ENCODE data around the gene STK35. TPM values are rescaled to one million over a fixed set of nuclear protein-coding genes. Genes with fewer than 3 reads are reported as not detected.
A peak's percentile ranks its signal among the peaks of the same experiment; 100 is the strongest.

Gene STK35
- total and polyA plus RNA-seq, 4 experiments from 2014 or later: 5.9 to 19.3 (median 12.5) TPM

GRCh38 chr20:2104236-2104635 lies 2.6 kb downstream of the STK35 start:
- POLR2A ChIA-PET (ENCODE audit: partially characterized antibody): interaction anchor here (2.3 to 3.9 kb wide), 3 partner anchors 9 to 16 kb away, joined by 9 to 27 read pairs (median 19); no protein-coding TSS in a partner anchor
- Histone ChIP-seq H3K4me1 (ENCODE audit: insufficient read depth, low read length) (peaks cover 67% of the 10 kb centered on the region), H3K27ac (ENCODE audit: low read depth, low read length) (no peak overlapping the region), H3K27me3 (ENCODE audit: insufficient read depth, low read length) (no peaks in the 10 kb centered on the region), H3K36me3 (ENCODE audit: insufficient read depth, low read length) (peaks cover 4% of the 10 kb centered on the region), H3K4me3 (ENCODE audit: low read length in 2 of 2) (peak overlapping the region; percentile 91 to 98), H3K9me3 (ENCODE audit: control insufficient read depth in 1 of 2, low read length in 2 of 2) (no peaks in the 10 kb centered on the region)
- Mint-ChIP-seq H3K27ac (peak overlapping the region in 6 of 7 donors; percentile 35 to 100 (median 92)), H3K4me1 (peaks cover 47 to 81% (median 61%) of the 10 kb centered on the region in 4 donors), H3K27me3 (peaks cover 0 to 2% of the 10 kb centered on the region in 2 donors), H3K36me3 (peaks cover 13 to 39% of the 10 kb centered on the region in 2 donors), H3K4me3 (peak overlapping the region; percentile 91 to 97 (median 94)), H3K9me3 (no peaks in the 10 kb centered on the region)
- no peak for DNase-seq
- intact Hi-C loops (cut with micrococcal nuclease): loop anchor here (5.0 kb wide), 1 partner anchor 137 kb away; no protein-coding TSS in a partner anchor
- CTCF ChIA-PET (ENCODE audit: partially characterized antibody): interaction anchor here (0.9 to 1.9 kb wide), 3 partner anchors 15 to 97 kb away, joined by 3 to 5 read pairs (median 5); no protein-coding TSS in a partner anchor

GRCh38 chr20:2108498-2108897 lies 6.9 kb downstream of the STK35 start:
- POLR2A ChIA-PET (ENCODE audit: partially characterized antibody): interaction anchor here (0.6 kb wide), 1 partner anchor 110 kb away, joined by 5 read pairs; no protein-coding TSS in a partner anchor
- H3K27ac ChIP-seq (ENCODE audit: low read depth, low read length): no peak overlapping the region

GRCh38 chr20:2108987-2109386 lies 7.4 kb downstream of the STK35 start:
- DNase-seq: no peak
- H3K9me3 Mint-ChIP-seq: no peaks in the 10 kb centered on the region
- H3K27ac Mint-ChIP-seq: peak overlapping the region in 4 of 7 donors; percentile 10 to 54 (median 37)
- no peaks in the 10 kb centered on the region for H3K9me3 ChIP-seq (ENCODE audit: control insufficient read depth in 1 of 2, low read length in 2 of 2)
- no peak overlapping the region for H3K4me3 ChIP-seq (ENCODE audit: low read length in 2 of 2)
- peaks cover 77 to 99% (median 91%) of the 10 kb centered on the region in 4 donors for H3K4me1 Mint-ChIP-seq
- H3K27me3 ChIP-seq (ENCODE audit: insufficient read depth, low read length): no peaks in the 10 kb centered on the region
- CTCF ChIA-PET (ENCODE audit: partially characterized antibody): interaction anchor here (1.6 to 1.7 kb wide), 2 partner anchors 20 to 332 kb away, joined by 3 read pairs; no protein-coding TSS in a partner anchor
- H3K36me3 ChIP-seq (ENCODE audit: insufficient read depth, low read length): peaks cover 6% of the 10 kb centered on the region
- peaks cover 95% of the 10 kb centered on the region for H3K4me1 ChIP-seq (ENCODE audit: insufficient read depth, low read length)
- H3K4me3 Mint-ChIP-seq: peak overlapping the region in 5 of 8 donors; percentile 16 to 80 (median 66)
- no peak overlapping the region for H3K27ac ChIP-seq (ENCODE audit: low read depth, low read length)
- intact Hi-C loops (cut with micrococcal nuclease): no loop called here
- peaks cover 13 to 44% of the 10 kb centered on the region in 2 donors for H3K36me3 Mint-ChIP-seq
- POLR2A ChIA-PET (ENCODE audit: partially characterized antibody): interaction anchor here (0.6 to 1.0 kb wide), 2 partner anchors 15 to 111 kb away, joined by 3 to 5 read pairs; no protein-coding TSS in a partner anchor
- H3K27me3 Mint-ChIP-seq: no peaks in the 10 kb centered on the region

More at GRCh38 chr20:2108498-2108897, 6.9 kb downstream of the STK35 start:
- Histone ChIP-seq H3K36me3 (ENCODE audit: insufficient read depth, low read length) (peaks cover 4% of the 10 kb centered on the region), H3K9me3 (ENCODE audit: control insufficient read depth in 1 of 2, low read length in 2 of 2) (no peaks in the 10 kb centered on the region), H3K4me3 (ENCODE audit: low read length in 2 of 2) (no peak overlapping the region), H3K4me1 (ENCODE audit: insufficient read depth, low read length) (peaks cover 95% of the 10 kb centered on the region), H3K27me3 (ENCODE audit: insufficient read depth, low read length) (no peaks in the 10 kb centered on the region)
- no peaks in the 10 kb centered on the region for H3K9me3 Mint-ChIP-seq
- peaks cover 77 to 99% (median 91%) of the 10 kb centered on the region in 4 donors for H3K4me1 Mint-ChIP-seq
- peaks cover 13 to 46% of the 10 kb centered on the region in 2 donors for H3K36me3 Mint-ChIP-seq
- CTCF ChIA-PET (ENCODE audit: partially characterized antibody): interaction anchor here (1.7 kb wide), 1 partner anchor 19 kb away, joined by 3 read pairs; no protein-coding TSS in a partner anchor
- peak overlapping the region in 4 of 8 donors; percentile 27 to 68 (median 56) for H3K4me3 Mint-ChIP-seq
- H3K27ac Mint-ChIP-seq: peak overlapping the region in 4 of 7 donors; percentile 10 to 60 (median 38)
- intact Hi-C loops (cut with micrococcal nuclease): no loop called here
- no peaks in the 10 kb centered on the region for H3K27me3 Mint-ChIP-seq
- no peak for DNase-seq

- H3K4me3 ChIP-seq (ENCODE audit: low read length in 2 of 2): no peak overlapping the region
- ChIA-PET CTCF (ENCODE audit: partially characterized antibody) (interaction anchor here (1.3 to 1.7 kb wide), 3 partner anchors 16 to 333 kb away, joined by 3 read pairs; no protein-coding TSS in a partner anchor), POLR2A (ENCODE audit: partially characterized antibody) (interaction anchor here (1.0 kb wide), 1 partner anchor 14 kb away, joined by 3 read pairs; no protein-coding TSS in a partner anchor)
- H3K4me3 Mint-ChIP-seq: peak overlapping the region in 7 of 8 donors; percentile 15 to 80 (median 56)
- no peaks in the 10 kb centered on the region for H3K27me3 Mint-ChIP-seq
- peaks cover 9% of the 10 kb centered on the region for H3K36me3 ChIP-seq (ENCODE audit: insufficient read depth, low read length)
- H3K9me3 ChIP-seq (ENCODE audit: control insufficient read depth in 1 of 2, low read length in 2 of 2): no peaks in the 10 kb centered on the region
- peaks cover 13 to 47% of the 10 kb centered on the region in 2 donors for H3K36me3 Mint-ChIP-seq
- intact Hi-C loops (cut with micrococcal nuclease): no loop called here
- H3K4me1 ChIP-seq (ENCODE audit: insufficient read depth, low read length): peaks cover 95% of the 10 kb centered on the region
- no peaks in the 10 kb centered on the region for H3K27me3 ChIP-seq (ENCODE audit: insufficient read depth, low read length)
- DNase-seq: no peak
- no peak overlapping the region for H3K27ac ChIP-seq (ENCODE audit: low read depth, low read length)
- H3K9me3 Mint-ChIP-seq: no peaks in the 10 kb centered on the region
- H3K4me1 Mint-ChIP-seq: peaks cover 78 to 99% (median 92%) of the 10 kb centered on the region in 4 donors
- peak overlapping the region in 6 of 7 donors; percentile 22 to 80 (median 56) for H3K27ac Mint-ChIP-seq
These were observed 8.0 kb downstream of the STK35 start for GRCh38 chr20:2109425-2110210.

GRCh38 chr20:2112910-2113309 lies 11.3 kb downstream of the STK35 start:
- Histone ChIP-seq H3K36me3 (ENCODE audit: insufficient read depth, low read length) (peaks cover 19% of the 10 kb centered on the region), H3K27me3 (ENCODE audit: insufficient read depth, low read length) (no peaks in the 10 kb centered on the region), H3K4me3 (ENCODE audit: low read length in 2 of 2) (no peak overlapping the region), H3K9me3 (ENCODE audit: control insufficient read depth in 1 of 2, low read length in 2 of 2) (no peaks in the 10 kb centered on the region), H3K4me1 (ENCODE audit: insufficient read depth, low read length) (peaks cover 76% of the 10 kb centered on the region), H3K27ac (ENCODE audit: low read depth, low read length) (no peak overlapping the region)
- peaks cover 20 to 57% of the 10 kb centered on the region in 2 donors for H3K36me3 Mint-ChIP-seq
- H3K9me3 Mint-ChIP-seq: peaks cover 0 to 1% (median 0%) of the 10 kb centered on the region in 8 donors
- H3K4me3 Mint-ChIP-seq: peak overlapping the region in 2 of 8 donors; percentile 5 to 42
- CTCF ChIA-PET (ENCODE audit: partially characterized antibody): interaction anchor here (0.8 kb wide), 1 partner anchor 10 kb away, joined by 3 read pairs; no protein-coding TSS in a partner anchor
- intact Hi-C loops (cut with micrococcal nuclease): no loop called here
- peaks cover 69 to 91% (median 82%) of the 10 kb centered on the region in 4 donors for H3K4me1 Mint-ChIP-seq
- H3K27me3 Mint-ChIP-seq: no peaks in the 10 kb centered on the region
- H3K27ac Mint-ChIP-seq: peak overlapping the region in 2 of 7 donors; percentile 67 to 72
- POLR2A ChIA-PET (ENCODE audit: partially characterized antibody): interaction anchor here (4.5 kb wide), 1 partner anchor 10 kb away, joined by 27 read pairs; the partner anchor contains the start of gene STK35
- no peak for DNase-seq

- intact Hi-C loops (cut with micrococcal nuclease): no loop called here
- H3K9me3 Mint-ChIP-seq: peaks cover 0 to 1% (median 0%) of the 10 kb centered on the region in 8 donors
- DNase-seq: no peak
- Histone ChIP-seq H3K4me3 (ENCODE audit: low read length in 2 of 2) (no peak overlapping the region), H3K9me3 (ENCODE audit: control insufficient read depth in 1 of 2, low read length in 2 of 2) (no peaks in the 10 kb centered on the region), H3K27me3 (ENCODE audit: insufficient read depth, low read length) (no peaks in the 10 kb centered on the region), H3K36me3 (ENCODE audit: insufficient read depth, low read length) (peaks cover 21% of the 10 kb centered on the region), H3K4me1 (ENCODE audit: insufficient read depth, low read length) (peaks cover 71% of the 10 kb centered on the region), H3K27ac (ENCODE audit: low read depth, low read length) (no peak overlapping the region)
- ChIA-PET CTCF (ENCODE audit: partially characterized antibody) (interaction anchor here (0.8 to 1.0 kb wide), 2 partner anchors 17 to 19 kb away, joined by 3 read pairs; no protein-coding TSS in a partner anchor), POLR2A (ENCODE audit: partially characterized antibody) (interaction anchor here (1.4 to 4.5 kb wide), 2 partner anchors 11 to 19 kb away, joined by 3 to 27 read pairs; partner anchors contain the start of gene STK35)
- H3K36me3 Mint-ChIP-seq: peaks cover 31 to 58% of the 10 kb centered on the region in 2 donors
- peak overlapping the region in 6 of 7 donors; percentile 26 to 92 (median 67) for H3K27ac Mint-ChIP-seq
- H3K4me1 Mint-ChIP-seq: peaks cover 67 to 88% (median 79%) of the 10 kb centered on the region in 4 donors
- H3K4me3 Mint-ChIP-seq: peak overlapping the region in 7 of 8 donors; percentile 13 to 67 (median 33)
- no peaks in the 10 kb centered on the region for H3K27me3 Mint-ChIP-seq
These were observed 12.7 kb downstream of the STK35 start for GRCh38 chr20:2114127-2114959.

Data from CD4-positive, alpha-beta memory T cell (primary cell).